ENCODE measurements around the gene KIF21B. TPM values are rescaled to one million over a fixed set of nuclear protein-coding genes. Genes with fewer than 3 reads are reported as not detected.

KIF21B gene
- total RNA-seq, 4 donors from 2014 or later: 0.29 to 11.3 (median 2.4) TPM

GRCh38 chr1:201020040-201020591 is 3.4 kb downstream of the KIF21B start:
- intact Hi-C loops (cut with DNase I; ENCODE audit: low total_unique reads): no loop called here
- H3K4me1 ChIP-seq: peaks cover 0 to 15% of the 10 kb centered on the region in 2 donors
- no peak overlapping the region for H3K4me3 ChIP-seq
- DNase-seq: no peak
- no peaks in the 10 kb centered on the region for H3K9me3 ChIP-seq
- H3K27me3 ChIP-seq: no peaks in the 10 kb centered on the region
- TF ChIP-seq CTCF (IDR thresholded peaks at IDR 0.05): no peak
- TF ChIP-seq POLR2A (IDR thresholded peaks at IDR 0.05): no peak
- no peaks in the 10 kb centered on the region for H3K36me3 ChIP-seq
- H3K27ac ChIP-seq: no peak overlapping the region

GRCh38 chr1:201019321-201019977 is 4.1 kb downstream of the KIF21B start:
- DNase-seq: no peak
- H3K27me3 ChIP-seq: no peaks in the 10 kb centered on the region
- TF ChIP-seq POLR2A (IDR thresholded peaks at IDR 0.05): no peak
- TF ChIP-seq CTCF (IDR thresholded peaks at IDR 0.05): no peak
- H3K4me1 ChIP-seq: peaks cover 0 to 15% of the 10 kb centered on the region in 2 donors
- no peak overlapping the region for H3K27ac ChIP-seq
- intact Hi-C loops (cut with DNase I; ENCODE audit: low total_unique reads): no loop called here
- no peak overlapping the region for H3K4me3 ChIP-seq
- H3K36me3 ChIP-seq: no peaks in the 10 kb centered on the region
- H3K9me3 ChIP-seq: no peaks in the 10 kb centered on the region

- Histone ChIP-seq H3K4me3 (no peak overlapping the region), H3K4me1 (peaks cover 0 to 11% of the 10 kb centered on the region in 2 donors), H3K27ac (no peak overlapping the region), H3K36me3 (no peaks in the 10 kb centered on the region), H3K9me3 (no peaks in the 10 kb centered on the region), H3K27me3 (no peaks in the 10 kb centered on the region)
- TF ChIP-seq CTCF (IDR thresholded peaks at IDR 0.05): no peak
- no peak for TF ChIP-seq POLR2A (IDR thresholded peaks at IDR 0.05)
- intact Hi-C loops (cut with DNase I; ENCODE audit: low total_unique reads): no loop called here
- no peak for DNase-seq
Observed at GRCh38 chr1:201017828-201018163, 5.7 kb downstream of the KIF21B start.

GRCh38 chr1:201016943-201017827 is 6.3 kb downstream of the KIF21B start:
- TF ChIP-seq CTCF (IDR thresholded peaks at IDR 0.05): no peak
- intact Hi-C loops (cut with DNase I; ENCODE audit: low total_unique reads): no loop called here
- Histone ChIP-seq H3K9me3 (no peaks in the 10 kb centered on the region), H3K36me3 (no peaks in the 10 kb centered on the region), H3K4me1 (peaks cover 0 to 6% of the 10 kb centered on the region in 2 donors), H3K4me3 (no peak overlapping the region), H3K27ac (no peak overlapping the region), H3K27me3 (no peaks in the 10 kb centered on the region)
- DNase-seq: no peak

- intact Hi-C loops (cut with DNase I; ENCODE audit: low total_unique reads): no loop called here
- peaks cover 0 to 6% of the 10 kb centered on the region in 2 donors for H3K4me1 ChIP-seq
Observed at GRCh38 chr1:201016211-201016651, 7.3 kb downstream of the KIF21B start.

More at GRCh38 chr1:201016211-201016651, 7.3 kb downstream of the KIF21B start:
- H3K9me3 ChIP-seq: no peaks in the 10 kb centered on the region
- H3K36me3 ChIP-seq: no peaks in the 10 kb centered on the region
- no peak overlapping the region for H3K27ac ChIP-seq
- no peaks in the 10 kb centered on the region for H3K27me3 ChIP-seq
- H3K4me3 ChIP-seq: no peak overlapping the region
- no peak for DNase-seq
- no peak for TF ChIP-seq CTCF (IDR thresholded peaks at IDR 0.05)
- TF ChIP-seq POLR2A (IDR thresholded peaks at IDR 0.05): no peak

Measured in uterus (tissue), 4 donors.